Measurements from ENCODE around the gene EPHB1. TPM values are rescaled to one million over a fixed set of nuclear protein-coding genes. Genes with fewer than 3 reads are reported as not detected.

EPHB1 gene
- total RNA-seq, 1 experiment from 2014 or later = 0.11 TPM

DNA sequence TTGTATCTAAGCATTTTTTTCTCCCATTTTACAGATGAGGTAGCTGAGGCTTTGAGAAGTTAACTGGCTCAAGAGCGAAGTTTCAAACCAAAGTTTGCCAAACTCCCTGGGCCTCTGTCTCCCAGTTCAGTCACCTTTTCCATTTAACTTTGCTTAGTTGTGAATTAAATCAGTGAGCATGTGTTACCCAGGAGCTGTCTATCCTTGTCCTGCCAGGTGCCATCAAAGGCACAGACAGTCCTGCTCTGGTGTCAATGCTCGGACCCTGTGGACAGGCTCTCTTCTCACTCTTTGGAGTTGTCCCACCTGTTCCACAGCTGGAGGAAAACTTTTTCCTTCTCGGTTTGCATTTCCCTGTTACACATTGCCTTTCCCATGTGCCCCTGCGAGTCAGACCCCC is 8.6 kb downstream of the EPHB1 start:
- H3K4me1 ChIP-seq (ENCODE audit: insufficient read depth, low read length, poor library complexity, severe bottlenecking) = no peaks in the 10 kb centered on the region
- BruUV-seq (replicated peaks) = no TSS peak
- ChIA-PET CTCF (no interaction called here), POLR2A (ENCODE audit: low non-redundant PET) (no interaction called here)
- no peak overlapping the region for H3K27ac ChIP-seq (ENCODE audit: low read depth, low read length, poor library complexity, severe bottlenecking)
- intact Hi-C loops (cut with micrococcal nuclease; ENCODE audit: unreplicated experiment) = no loop called here
- no peak overlapping the region for H3K4me3 ChIP-seq (ENCODE audit: low read depth, low read length, poor library complexity, severe bottlenecking)
- DNase-seq (ENCODE audit: low spot score) = no peak
- peaks cover 57% of the 10 kb centered on the region for H3K27me3 ChIP-seq (replicated peaks; ENCODE audit: insufficient read depth, low read depth, low read length, poor library complexity)
- TF ChIP-seq, protein P1, sequence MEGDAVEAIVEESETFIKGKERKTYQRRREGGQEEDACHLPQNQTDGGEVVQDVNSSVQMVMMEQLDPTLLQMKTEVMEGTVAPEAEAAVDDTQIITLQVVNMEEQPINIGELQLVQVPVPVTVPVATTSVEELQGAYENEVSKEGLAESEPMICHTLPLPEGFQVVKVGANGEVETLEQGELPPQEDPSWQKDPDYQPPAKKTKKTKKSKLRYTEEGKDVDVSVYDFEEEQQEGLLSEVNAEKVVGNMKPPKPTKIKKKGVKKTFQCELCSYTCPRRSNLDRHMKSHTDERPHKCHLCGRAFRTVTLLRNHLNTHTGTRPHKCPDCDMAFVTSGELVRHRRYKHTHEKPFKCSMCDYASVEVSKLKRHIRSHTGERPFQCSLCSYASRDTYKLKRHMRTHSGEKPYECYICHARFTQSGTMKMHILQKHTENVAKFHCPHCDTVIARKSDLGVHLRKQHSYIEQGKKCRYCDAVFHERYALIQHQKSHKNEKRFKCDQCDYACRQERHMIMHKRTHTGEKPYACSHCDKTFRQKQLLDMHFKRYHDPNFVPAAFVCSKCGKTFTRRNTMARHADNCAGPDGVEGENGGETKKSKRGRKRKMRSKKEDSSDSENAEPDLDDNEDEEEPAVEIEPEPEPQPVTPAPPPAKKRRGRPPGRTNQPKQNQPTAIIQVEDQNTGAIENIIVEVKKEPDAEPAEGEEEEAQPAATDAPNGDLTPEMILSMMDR (conservative IDR thresholded peaks at IDR 0.05; ENCODE audit: low read depth, low read length) = no peak
- no peak for TF ChIP-seq EZH2 (IDR thresholded peaks at IDR 0.05; ENCODE audit: borderline replicate concordance, low read depth, low read length, poor library complexity, severe bottlenecking)
- no peaks in the 10 kb centered on the region for H3K36me3 ChIP-seq (ENCODE audit: insufficient read depth, low read length, poor library complexity, severe bottlenecking)
- H3K9me3 ChIP-seq (ENCODE audit: low read depth, low read length, poor library complexity, severe bottlenecking) = no peaks in the 10 kb centered on the region

DNA sequence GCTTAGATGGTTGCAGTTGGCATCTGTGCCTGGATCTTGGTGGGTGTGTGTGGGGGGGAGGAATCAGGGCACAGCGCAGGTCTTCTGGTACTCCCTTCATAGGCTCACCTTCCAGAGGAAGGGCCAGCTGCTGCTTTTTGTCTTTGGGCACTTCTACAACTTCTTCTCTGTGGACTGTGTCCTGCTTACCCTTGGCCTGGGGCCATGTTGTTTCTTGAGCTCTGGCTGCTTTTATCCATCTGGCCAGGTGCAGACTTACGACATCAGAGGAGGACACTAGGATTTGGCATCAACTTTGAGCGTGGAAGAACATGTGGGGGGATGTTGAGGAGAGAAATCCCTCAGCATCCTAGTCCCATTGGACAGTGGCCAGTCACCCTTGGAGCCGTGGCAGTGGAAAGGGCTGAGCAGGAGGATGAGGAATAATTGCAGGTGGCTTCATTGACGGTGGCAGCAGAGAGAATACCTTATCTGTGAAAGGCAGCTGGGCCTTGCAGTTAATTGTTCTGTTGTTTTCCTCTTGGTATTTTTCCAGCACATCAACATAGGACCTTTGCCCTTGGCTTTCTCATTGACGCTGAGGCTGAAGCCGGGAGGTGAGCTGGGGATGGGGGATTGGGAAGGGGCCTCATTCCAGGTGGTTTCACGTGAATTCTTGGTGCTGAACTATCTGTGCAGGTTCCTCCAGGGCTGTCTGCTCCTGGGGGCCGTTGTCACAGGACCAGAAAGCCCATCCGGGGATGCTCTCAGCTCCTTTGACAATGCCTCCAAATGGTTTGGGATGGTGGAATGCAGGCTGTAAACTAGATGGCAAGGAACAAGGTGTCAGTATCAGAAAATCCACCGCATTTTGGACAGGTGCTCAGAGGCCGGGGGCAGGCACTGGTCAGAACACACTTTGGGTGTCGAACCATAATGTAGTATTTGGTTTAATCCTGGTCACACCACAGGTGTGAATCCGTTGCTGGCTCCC is 9.7 kb downstream of the EPHB1 start:
- POLR2A ChIA-PET (ENCODE audit: low non-redundant PET) = no interaction called here
- Histone ChIP-seq H3K4me3 (ENCODE audit: low read depth, low read length, poor library complexity, severe bottlenecking) (no peak overlapping the region), H3K36me3 (ENCODE audit: insufficient read depth, low read length, poor library complexity, severe bottlenecking) (no peaks in the 10 kb centered on the region), H3K27ac (ENCODE audit: low read depth, low read length, poor library complexity, severe bottlenecking) (no peak overlapping the region), H3K9me3 (ENCODE audit: low read depth, low read length, poor library complexity, severe bottlenecking) (no peaks in the 10 kb centered on the region), H3K27me3 (replicated peaks; ENCODE audit: insufficient read depth, low read depth, low read length, poor library complexity) (peaks cover 49% of the 10 kb centered on the region), H3K4me1 (ENCODE audit: insufficient read depth, low read length, poor library complexity, severe bottlenecking) (no peaks in the 10 kb centered on the region)
- CTCF ChIA-PET = no interaction called here
- no peak for DNase-seq (ENCODE audit: low spot score)
- intact Hi-C loops (cut with micrococcal nuclease; ENCODE audit: unreplicated experiment) = no loop called here
- no TSS peak for BruUV-seq (replicated peaks)
- TF ChIP-seq, protein P1 (conservative IDR thresholded peaks at IDR 0.05; ENCODE audit: low read depth, low read length) = no peak
- no peak for TF ChIP-seq EZH2 (IDR thresholded peaks at IDR 0.05; ENCODE audit: borderline replicate concordance, low read depth, low read length, poor library complexity, severe bottlenecking)

DNA sequence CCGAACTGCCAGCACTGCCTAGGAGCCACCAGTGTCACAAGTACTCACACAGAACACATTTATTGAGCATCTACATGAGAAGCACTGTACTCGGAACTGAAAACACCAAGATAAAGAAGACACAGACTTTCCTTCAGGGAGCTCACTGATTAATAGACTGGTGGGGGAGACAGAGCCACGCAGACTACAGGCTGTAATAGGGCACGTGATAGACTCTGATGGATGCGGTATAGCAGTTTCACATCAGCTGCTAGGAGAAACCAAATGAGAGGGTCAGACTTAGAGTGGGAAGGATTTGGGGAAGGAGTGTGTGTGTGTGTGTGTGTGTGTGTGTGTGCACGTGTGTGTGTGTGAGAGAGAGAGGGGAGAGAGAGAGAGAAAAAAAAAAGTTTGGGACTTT is 12.1 kb downstream of the EPHB1 start:
- CTCF ChIA-PET = no interaction called here
- BruUV-seq (replicated peaks) = no TSS peak
- H3K4me1 ChIP-seq (ENCODE audit: insufficient read depth, low read length, poor library complexity, severe bottlenecking) = no peaks in the 10 kb centered on the region

More for the DNA sequence above, 12.1 kb downstream of the EPHB1 start:
- H3K27me3 ChIP-seq (replicated peaks; ENCODE audit: insufficient read depth, low read depth, low read length, poor library complexity) = peaks cover 37% of the 10 kb centered on the region
- TF ChIP-seq, protein P1 (conservative IDR thresholded peaks at IDR 0.05; ENCODE audit: low read depth, low read length) = no peak
- TF ChIP-seq EZH2 (IDR thresholded peaks at IDR 0.05; ENCODE audit: borderline replicate concordance, low read depth, low read length, poor library complexity, severe bottlenecking) = no peak
- no peak overlapping the region for H3K4me3 ChIP-seq (ENCODE audit: low read depth, low read length, poor library complexity, severe bottlenecking)
- no peak overlapping the region for H3K27ac ChIP-seq (ENCODE audit: low read depth, low read length, poor library complexity, severe bottlenecking)
- intact Hi-C loops (cut with micrococcal nuclease; ENCODE audit: unreplicated experiment) = no loop called here
- POLR2A ChIA-PET (ENCODE audit: low non-redundant PET) = no interaction called here
- H3K36me3 ChIP-seq (ENCODE audit: insufficient read depth, low read length, poor library complexity, severe bottlenecking) = no peaks in the 10 kb centered on the region
- no peak for DNase-seq (ENCODE audit: low spot score)
- H3K9me3 ChIP-seq (ENCODE audit: low read depth, low read length, poor library complexity, severe bottlenecking) = no peaks in the 10 kb centered on the region

Measured in A673 (cell line).